Measurements from ENCODE around the gene VCY.
"Not testable (repeated sequence)": the region's sequence is repeated elsewhere in the genome, so short reads cannot be mapped to it uniquely, and the experiment has no call there.

VCY gene
- 0 reads per million in 2 donors for total RNA-seq

DNA sequence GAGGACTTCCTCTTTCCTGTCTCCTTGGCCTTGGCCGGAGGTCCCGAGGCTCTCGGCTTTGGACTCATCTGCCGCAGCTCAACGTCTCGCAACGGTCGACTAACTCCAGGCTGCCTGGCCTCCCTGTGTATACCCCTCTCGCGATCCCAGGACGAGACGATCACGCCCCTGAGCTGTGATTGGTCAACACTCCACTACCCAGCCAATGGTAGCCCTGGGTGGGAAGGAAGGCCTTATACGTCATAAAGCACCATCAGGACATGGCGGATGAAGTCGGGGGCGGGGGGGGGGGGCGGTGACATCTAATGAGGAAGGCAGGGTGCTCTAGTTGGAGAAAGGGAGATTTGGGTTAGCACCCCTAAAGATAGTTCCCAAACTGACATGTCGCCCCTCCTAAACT, at the start of gene VCY:
TSS of gene VCY (minus strand) at position 101 of the 400 bp plus-strand sequence. CDS start at position 68, 33 bp downstream.
- DNase-seq, result not testable (repeated sequence)

DNA sequence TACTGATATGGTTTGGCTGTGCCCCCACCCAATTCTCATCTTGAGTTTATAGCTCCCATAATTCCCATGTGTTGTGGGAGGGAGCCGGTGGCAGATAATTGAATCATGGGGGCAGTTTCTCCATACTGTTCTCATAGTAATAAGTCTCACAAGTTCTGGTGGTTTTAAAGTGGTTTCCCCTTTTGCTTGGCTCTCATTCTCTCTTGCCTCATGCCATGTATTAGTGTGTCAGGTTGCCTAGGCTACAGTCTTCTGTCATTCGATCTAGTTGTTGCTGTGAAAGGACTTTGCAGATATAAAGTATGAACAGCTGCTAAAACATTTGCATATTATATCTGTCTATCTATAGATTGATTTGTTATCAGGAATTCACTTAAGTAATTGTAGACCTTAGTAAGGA, 44.1 kb upstream of the VCY start:
- DNase-seq, result not testable (repeated sequence)

DNA sequence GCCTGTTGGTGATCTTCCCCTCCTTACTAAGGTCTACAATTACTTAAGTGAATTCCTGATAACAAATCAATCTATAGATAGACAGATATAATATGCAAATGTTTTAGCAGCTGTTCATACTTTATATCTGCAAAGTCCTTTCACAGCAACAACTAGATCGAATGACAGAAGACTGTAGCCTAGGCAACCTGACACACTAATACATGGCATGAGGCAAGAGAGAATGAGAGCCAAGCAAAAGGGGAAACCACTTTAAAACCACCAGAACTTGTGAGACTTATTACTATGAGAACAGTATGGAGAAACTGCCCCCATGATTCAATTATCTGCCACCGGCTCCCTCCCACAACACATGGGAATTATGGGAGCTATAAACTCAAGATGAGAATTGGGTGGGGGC, 25.6 kb upstream of the VCY start:
- DNase-seq, result not testable (repeated sequence)

DNA sequence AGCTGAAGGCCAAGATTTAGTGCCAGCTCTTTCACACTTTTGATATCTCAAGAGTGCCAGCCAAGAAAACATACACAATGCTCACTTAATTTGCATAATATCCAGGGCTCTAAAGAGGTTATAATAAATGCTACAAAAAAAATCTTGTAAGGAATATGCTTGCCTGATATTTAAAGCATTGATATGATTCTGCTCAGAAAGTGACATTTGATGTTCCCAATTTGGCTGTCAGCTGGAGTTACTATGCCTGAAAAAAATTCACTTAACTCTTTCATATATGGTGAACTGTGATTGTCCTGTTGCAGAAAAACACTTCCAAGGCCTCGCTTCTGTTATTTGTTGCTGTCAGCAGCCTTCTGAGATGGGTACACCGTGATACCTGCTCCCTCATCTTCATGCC, 43.9 kb downstream of the VCY start:
- DNase-seq, result not testable (repeated sequence)

Measured in T-helper 9 cell (primary cell).